Neuronal stem cell (in vitro differentiated cells): Measurements from ENCODE around the gene EFNA5.

Experiments
- DNase-seq: peaks from one replicate; pipeline ENCODE4 v3.0.0-alpha.2; 2013; ENCODE audit warnings: low spot score
- H2AFZ ChIP-seq: one replicate; pipeline ENCODE4 v1.6.1; 2013; ENCODE audit warnings: mild to moderate bottlenecking, low read length, inconsistent platforms
- H2AK5ac ChIP-seq: 2 replicates; pipeline ENCODE4 v1.6.1; 2013; ENCODE audit warnings: low read depth, mild to moderate bottlenecking, inconsistent platforms, low read length, moderate library complexity, mixed read lengths
- H2BK120ac ChIP-seq: 2 replicates; pipeline ENCODE4 v1.6.1; 2013; ENCODE audit warnings: low read depth, mild to moderate bottlenecking, inconsistent platforms, low read length, moderate library complexity, mixed read lengths
- H2BK12ac ChIP-seq: one replicate; pipeline ENCODE4 v1.6.1; 2013; ENCODE audit warnings: low read length, inconsistent platforms
- H2BK15ac ChIP-seq: 2 replicates; pipeline ENCODE4 v1.6.1; 2013; ENCODE audit warnings: mild to moderate bottlenecking, low read length, inconsistent platforms, mixed read lengths
- H2BK5ac ChIP-seq: one replicate; pipeline ENCODE4 v1.6.1; 2013; ENCODE audit warnings: inconsistent platforms, mild to moderate bottlenecking, low read length, moderate library complexity
- H3K14ac ChIP-seq: one replicate; pipeline ENCODE4 v1.6.1; 2013; ENCODE audit warnings: low read length, inconsistent platforms
- H3K18ac ChIP-seq: 2 replicates; pipeline ENCODE4 v1.6.1; 2013; ENCODE audit warnings: low read length, inconsistent platforms
- H3K23ac ChIP-seq: 2 replicates; pipeline ENCODE4 v1.6.1; 2013; ENCODE audit warnings: low read depth, mild to moderate bottlenecking, mixed read lengths, low read length, inconsistent platforms; ENCODE audit not compliant: poor library complexity
- H3K27ac ChIP-seq: replicated peaks from 3 replicates; pipeline ENCODE4 v1.5.1; 2013; ENCODE audit warnings: low read length, inconsistent platforms
- H3K27me3 ChIP-seq, 3 experiments: 2 replicates each; pipeline ENCODE4 v1.6.1; 2013; ENCODE audit warnings: low read length in 3 of 3, mild to moderate bottlenecking in 2 of 3, inconsistent platforms in 1 of 3, low read depth in 1 of 3, mixed read lengths in 1 of 3, moderate library complexity in 1 of 3; ENCODE audit not compliant: control insufficient read depth in 3 of 3, insufficient read depth in 3 of 3
- H3K36me3 ChIP-seq, 2 donors: replicated peaks in 1 of 2; 2 replicates each; pipeline ENCODE4 v1.6.1; 2013; ENCODE audit warnings: low read length in 2 of 2; ENCODE audit not compliant: control insufficient read depth in 2 of 2, insufficient read depth in 2 of 2
- H3K4ac ChIP-seq: 2 replicates; pipeline ENCODE4 v1.6.1; 2013; ENCODE audit warnings: inconsistent platforms, mild to moderate bottlenecking, low read length, moderate library complexity
- H3K4me1 ChIP-seq, 2 donors: 1 replicate in 1 of 2; 2 replicates in 1 of 2; pipeline ENCODE4 v1.6.1; 2013; ENCODE audit warnings: low read length in 2 of 2, low read depth in 1 of 2; ENCODE audit not compliant: control insufficient read depth in 2 of 2, insufficient read depth in 1 of 2
- H3K4me2 ChIP-seq: one replicate; pipeline ENCODE4 v1.6.1; 2013; ENCODE audit warnings: mild to moderate bottlenecking, low read length, inconsistent platforms; ENCODE audit not compliant: insufficient read depth, poor library complexity, severe bottlenecking
- H3K4me3 ChIP-seq, 2 donors: 2 replicates each; pipeline ENCODE4 v1.5.1; 2013; ENCODE audit warnings: low read length in 2 of 2, mild to moderate bottlenecking in 2 of 2, inconsistent platforms in 1 of 2, moderate library complexity in 1 of 2
- H3K79me1 ChIP-seq: one replicate; pipeline ENCODE4 v1.6.1; 2013; ENCODE audit warnings: low read depth, mild to moderate bottlenecking, inconsistent platforms, low read length, moderate library complexity
- H3K9ac ChIP-seq: one replicate; pipeline ENCODE4 v1.6.1; 2013; ENCODE audit warnings: mild to moderate bottlenecking, low read depth, low read length, inconsistent platforms; ENCODE audit not compliant: poor library complexity
- H3K9me3 ChIP-seq, 2 donors: replicated peaks in 1 of 2; 2 replicates each; pipeline versions ENCODE3 to v1.6.1; 2013; ENCODE audit warnings: low read length in 2 of 2, mild to moderate bottlenecking in 2 of 2, inconsistent platforms in 1 of 2, low read depth in 1 of 2, mixed read lengths in 1 of 2, moderate library complexity in 1 of 2; ENCODE audit not compliant: control insufficient read depth in 2 of 2, insufficient read depth in 1 of 2
- H4K8ac ChIP-seq: one replicate; pipeline ENCODE4 v1.6.1; 2013; ENCODE audit warnings: low read depth, mild to moderate bottlenecking, inconsistent platforms, low read length, moderate library complexity
- H4K91ac ChIP-seq: one replicate; pipeline ENCODE4 v1.6.1; 2013; ENCODE audit warnings: low read length, low read depth, mild to moderate bottlenecking, inconsistent platforms; ENCODE audit not compliant: poor library complexity
- WGBS, 2 donors: extraction: QIAGEN DNeasy Blood & Tissue Kit; methylation state at CpG; one replicate each; pipeline ENCODE4 v1.1.7; 2013; ENCODE audit warnings: missing lambda C conversion rate in 2 of 2, mixed read lengths in 1 of 2; ENCODE audit not compliant: insufficient read length in 2 of 2, insufficient replicate concordance in 1 of 2; ENCODE audit errors: extremely low coverage in 2 of 2; 5-methylcytosine and 5-hydroxymethylcytosine counted together

EFNA5 gene

GRCh38 chr5:107699425-107699824 is 28.7 kb upstream of the EFNA5 start:
- no peak overlapping the region for H2BK120ac ChIP-seq
- no peak overlapping the region for H3K4me2 ChIP-seq
- no peak overlapping the region for H2BK12ac ChIP-seq
- H3K4me3 ChIP-seq = no peak overlapping the region
- H3K18ac ChIP-seq = no peak overlapping the region
- no peak overlapping the region for H4K8ac ChIP-seq
- no peaks in the 10 kb centered on the region for H3K79me1 ChIP-seq
- no peak overlapping the region for H3K23ac ChIP-seq
- H3K9me3 ChIP-seq = no peaks in the 10 kb centered on the region
- H3K27ac ChIP-seq = no peak overlapping the region
- H2AFZ ChIP-seq = no peak overlapping the region
- no peak overlapping the region for H4K91ac ChIP-seq
- H2BK15ac ChIP-seq = no peak overlapping the region
- H3K4me1 ChIP-seq = peaks cover 10 to 11% of the 10 kb centered on the region in 2 donors
- H3K4ac ChIP-seq = no peak overlapping the region
- H3K27me3 ChIP-seq = no peaks in the 10 kb centered on the region
- H3K14ac ChIP-seq = no peak overlapping the region
- no CpG with 5 or more reads among the region's 1 CpG for WGBS, 2 donors
- no peak overlapping the region for H2AK5ac ChIP-seq
- no peak overlapping the region for H2BK5ac ChIP-seq
- no peak overlapping the region for H3K9ac ChIP-seq
- no peak for DNase-seq
- no peaks in the 10 kb centered on the region for H3K36me3 ChIP-seq

DNA sequence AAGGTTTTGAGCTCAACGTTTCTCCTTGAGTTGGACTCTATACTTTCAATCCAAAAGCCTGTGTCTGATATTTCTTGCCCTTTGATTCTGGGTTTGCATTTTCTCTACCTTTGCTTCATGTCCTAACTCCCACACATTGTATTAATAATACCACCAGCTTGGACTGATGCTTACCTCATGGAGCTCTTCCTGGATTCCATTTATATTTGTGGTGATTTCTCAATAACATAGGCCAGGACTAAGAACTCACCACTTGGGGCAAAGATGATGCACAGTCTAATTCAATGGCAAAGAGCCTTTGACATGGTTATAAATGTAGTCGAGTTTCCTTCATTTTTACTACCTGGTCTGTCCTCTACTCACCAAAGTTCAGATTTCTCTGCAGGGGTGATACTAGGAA is 27.5 kb upstream of the EFNA5 start:
- Histone ChIP-seq H3K27ac (no peak overlapping the region), H4K8ac (no peak overlapping the region), H2AFZ (peak overlapping the region; percentile 9), H3K18ac (no peak overlapping the region), H2BK120ac (no peak overlapping the region), H3K79me1 (no peaks in the 10 kb centered on the region), H2AK5ac (no peak overlapping the region), H4K91ac (no peak overlapping the region), H2BK12ac (no peak overlapping the region), H3K36me3 (no peaks in the 10 kb centered on the region), H3K4me2 (no peak overlapping the region), H3K14ac (no peak overlapping the region), H3K4me3 (no peak overlapping the region), H3K9me3 (no peaks in the 10 kb centered on the region), H3K9ac (no peak overlapping the region), H3K4ac (no peak overlapping the region), H3K23ac (no peak overlapping the region), H2BK15ac (no peak overlapping the region), H2BK5ac (no peak overlapping the region), H3K27me3 (no peaks in the 10 kb centered on the region), H3K4me1 (peaks cover 10 to 11% of the 10 kb centered on the region in 2 donors)
- no CpG with 5 or more reads among the region's 2 CpGs for WGBS, 2 donors
- DNase-seq = no peak

DNA sequence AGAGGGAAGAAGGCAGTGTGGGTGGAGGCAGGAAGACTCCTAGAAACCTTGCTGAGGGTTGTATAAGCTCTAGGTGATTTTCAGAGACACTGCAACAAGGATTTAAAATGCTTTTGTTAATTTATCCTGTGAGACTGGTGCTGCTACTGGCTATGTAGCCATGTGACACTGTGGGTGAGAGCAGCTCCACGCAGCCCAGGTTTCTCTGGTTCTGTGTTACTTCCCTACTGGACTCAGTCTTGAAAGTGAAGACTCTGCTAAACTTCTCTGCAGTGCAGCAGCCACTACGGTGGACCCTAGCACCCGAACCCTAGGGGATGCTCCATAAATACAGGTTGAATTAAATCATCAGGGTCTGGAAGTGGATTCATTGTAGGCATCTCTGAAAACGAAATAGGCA is 25.8 kb upstream of the EFNA5 start:
- no peak overlapping the region for H3K14ac ChIP-seq
- no peak overlapping the region for H2BK12ac ChIP-seq
- H3K18ac ChIP-seq = peak overlapping the region; percentile 39
- H3K4me3 ChIP-seq = peak overlapping the region in 1 of 2 donors; percentile 35
- peak overlapping the region; percentile 45 for H3K4me2 ChIP-seq
- H3K9me3 ChIP-seq = peaks cover 0 to 5% of the 10 kb centered on the region in 2 donors
- no peak overlapping the region for H2BK5ac ChIP-seq
- H3K4ac ChIP-seq = no peak overlapping the region
- peaks cover 9 to 11% of the 10 kb centered on the region in 2 donors for H3K4me1 ChIP-seq
- WGBS, 2 donors = no CpG with 5 or more reads among the region's 4 CpGs
- no peaks in the 10 kb centered on the region for H3K36me3 ChIP-seq
- H3K27me3 ChIP-seq = no peaks in the 10 kb centered on the region
- H4K8ac ChIP-seq = no peak overlapping the region
- H3K27ac ChIP-seq = peak overlapping the region; percentile 73
- DNase-seq = no peak
- no peak overlapping the region for H3K23ac ChIP-seq
- H3K79me1 ChIP-seq = no peaks in the 10 kb centered on the region
- no peak overlapping the region for H4K91ac ChIP-seq
- no peak overlapping the region for H2AK5ac ChIP-seq
- peak overlapping the region; percentile 81 for H2AFZ ChIP-seq
- H2BK120ac ChIP-seq = no peak overlapping the region
- peak overlapping the region; percentile 18 for H2BK15ac ChIP-seq
- no peak overlapping the region for H3K9ac ChIP-seq

- no peak overlapping the region for H3K9ac ChIP-seq
- H3K4me2 ChIP-seq = peak overlapping the region; percentile 45
- H2BK120ac ChIP-seq = no peak overlapping the region
- H3K14ac ChIP-seq = no peak overlapping the region
- H2AK5ac ChIP-seq = no peak overlapping the region
- no peaks in the 10 kb centered on the region for H3K79me1 ChIP-seq
- peaks cover 9 to 11% of the 10 kb centered on the region in 2 donors for H3K4me1 ChIP-seq
- no peak overlapping the region for H3K23ac ChIP-seq
- peaks cover 0 to 5% of the 10 kb centered on the region in 2 donors for H3K9me3 ChIP-seq
- H2AFZ ChIP-seq = peak overlapping the region; percentile 81
- no peak overlapping the region for H4K91ac ChIP-seq
- H2BK5ac ChIP-seq = no peak overlapping the region
- no peak overlapping the region for H4K8ac ChIP-seq
- no peak overlapping the region for H2BK12ac ChIP-seq
- peak; percentile 35 for DNase-seq
- H3K27ac ChIP-seq = peak overlapping the region; percentile 73
- no CpG with 5 or more reads among the region's 4 CpGs for WGBS, 2 donors
- H3K4ac ChIP-seq = no peak overlapping the region
- no peak overlapping the region for H3K18ac ChIP-seq
- H2BK15ac ChIP-seq = peak overlapping the region; percentile 18
- no peaks in the 10 kb centered on the region for H3K27me3 ChIP-seq
- H3K4me3 ChIP-seq = peak overlapping the region in 1 of 2 donors; percentile 35
- H3K36me3 ChIP-seq = no peaks in the 10 kb centered on the region
Measured at GRCh38 chr5:107696080-107696479, 25.3 kb upstream of the EFNA5 start.
